Upper lobe of right lung (tissue), 1 donor: ENCODE data around the gene SCAF11. TPM values are rescaled to one million over a fixed set of nuclear protein-coding genes. Genes with fewer than 3 reads are reported as not detected.

Experiments
- ATAC-seq: fragments of 200-7000 bp; cut with Tn5 transposase; one replicate; pipeline ENCODE4 v1.9.1; 2020; ENCODE audit warnings: mild to moderate bottlenecking, moderate library complexity
- DNase-seq: peaks from one replicate; pipeline ENCODE4 v3.0.0-alpha.2; 2020
- H3K27ac ChIP-seq: fragments of 200-600 bp; one replicate; pipeline ENCODE4 v1.8.0; 2022
- H3K27me3 ChIP-seq: fragments of 200-600 bp; one replicate; pipeline ENCODE4 v1.8.0; 2022; ENCODE audit warnings: mild to moderate bottlenecking
- H3K36me3 ChIP-seq: fragments of 200-600 bp; one replicate; pipeline ENCODE4 v1.8.0; 2022
- H3K4me1 ChIP-seq: fragments of 200-600 bp; one replicate; pipeline ENCODE4 v1.8.0; 2022
- H3K4me3 ChIP-seq: fragments of 200-600 bp; one replicate; pipeline ENCODE4 v1.8.0; 2022; ENCODE audit warnings: mild to moderate bottlenecking
- H3K9me3 ChIP-seq: fragments of 200-600 bp; one replicate; pipeline ENCODE4 v1.8.0; 2022
- intact Hi-C: fragments of 100-400 bp; cut with DNase I; formaldehyde crosslinking; loops from one replicate; pipeline ENCODE4 v1.11.0; 2022
- total RNA-seq: library from RNA; stranded (reverse); fragmentation: NEBNext Ultra II Directional; extraction: Animal tissue kit (Norgen Biotek cat#: 25700); gene quantifications from one replicate; pipeline ENCODE4 v1.2.1, GENCODE V29; 2021
- TF ChIP-seq, protein P1 (sequence below): fragments of 200-600 bp; IDR thresholded peaks from one replicate; pipeline ENCODE4 v1.8.0; 2022; ENCODE audit warnings: antibody characterized with exemption
- donor health status: DM: no; HTN: yes; CAD: no; lungs with severe emphysema.

The SCAF11 gene
- total RNA-seq, 1 donor from 2014 or later = 119 TPM

DNA sequence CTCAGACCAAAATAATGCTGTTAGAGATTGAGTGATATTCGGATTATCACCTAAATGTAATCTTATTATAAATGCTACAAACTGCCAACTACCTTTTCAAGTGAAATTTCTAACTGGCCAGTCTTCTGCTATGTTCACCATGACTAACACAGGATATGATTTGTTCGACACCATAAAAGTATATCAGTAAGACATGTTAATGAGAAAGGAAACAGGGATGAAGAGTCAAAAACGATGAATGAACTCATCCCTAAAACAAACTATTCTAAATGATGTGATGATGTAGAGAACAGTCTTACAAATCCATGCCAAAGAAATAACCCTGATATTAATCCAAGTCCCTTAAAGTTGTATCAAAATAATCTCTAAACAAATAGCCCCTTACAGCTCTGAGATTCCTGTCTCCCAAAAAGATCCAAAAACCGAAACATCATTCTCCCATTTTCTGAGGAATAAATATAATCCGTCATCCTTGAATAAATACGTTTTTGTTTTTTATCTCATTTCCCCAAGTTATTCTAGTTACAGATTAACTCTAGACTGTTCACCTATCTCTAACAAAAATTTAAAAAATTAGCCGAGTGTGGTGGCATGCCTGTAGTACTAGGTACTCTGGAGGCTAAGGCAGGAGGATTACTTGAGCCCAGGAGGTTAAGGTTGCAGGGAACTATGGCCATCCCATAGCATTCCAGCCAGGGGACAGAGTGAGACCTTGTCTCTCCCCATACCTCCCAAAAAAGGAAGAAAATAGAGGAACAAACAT is 9.1 kb downstream of the SCAF11 start:
- intact Hi-C loops = no loop called here
- Histone ChIP-seq H3K4me1 (peaks cover 55% of the 10 kb centered on the region), H3K27ac (no peak overlapping the region), H3K27me3 (no peaks in the 10 kb centered on the region), H3K9me3 (no peaks in the 10 kb centered on the region), H3K36me3 (no peaks in the 10 kb centered on the region), H3K4me3 (no peak overlapping the region)
- DNase-seq (no peak), ATAC-seq (no peak)
- TF ChIP-seq, protein P1, sequence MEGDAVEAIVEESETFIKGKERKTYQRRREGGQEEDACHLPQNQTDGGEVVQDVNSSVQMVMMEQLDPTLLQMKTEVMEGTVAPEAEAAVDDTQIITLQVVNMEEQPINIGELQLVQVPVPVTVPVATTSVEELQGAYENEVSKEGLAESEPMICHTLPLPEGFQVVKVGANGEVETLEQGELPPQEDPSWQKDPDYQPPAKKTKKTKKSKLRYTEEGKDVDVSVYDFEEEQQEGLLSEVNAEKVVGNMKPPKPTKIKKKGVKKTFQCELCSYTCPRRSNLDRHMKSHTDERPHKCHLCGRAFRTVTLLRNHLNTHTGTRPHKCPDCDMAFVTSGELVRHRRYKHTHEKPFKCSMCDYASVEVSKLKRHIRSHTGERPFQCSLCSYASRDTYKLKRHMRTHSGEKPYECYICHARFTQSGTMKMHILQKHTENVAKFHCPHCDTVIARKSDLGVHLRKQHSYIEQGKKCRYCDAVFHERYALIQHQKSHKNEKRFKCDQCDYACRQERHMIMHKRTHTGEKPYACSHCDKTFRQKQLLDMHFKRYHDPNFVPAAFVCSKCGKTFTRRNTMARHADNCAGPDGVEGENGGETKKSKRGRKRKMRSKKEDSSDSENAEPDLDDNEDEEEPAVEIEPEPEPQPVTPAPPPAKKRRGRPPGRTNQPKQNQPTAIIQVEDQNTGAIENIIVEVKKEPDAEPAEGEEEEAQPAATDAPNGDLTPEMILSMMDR = no peak

DNA sequence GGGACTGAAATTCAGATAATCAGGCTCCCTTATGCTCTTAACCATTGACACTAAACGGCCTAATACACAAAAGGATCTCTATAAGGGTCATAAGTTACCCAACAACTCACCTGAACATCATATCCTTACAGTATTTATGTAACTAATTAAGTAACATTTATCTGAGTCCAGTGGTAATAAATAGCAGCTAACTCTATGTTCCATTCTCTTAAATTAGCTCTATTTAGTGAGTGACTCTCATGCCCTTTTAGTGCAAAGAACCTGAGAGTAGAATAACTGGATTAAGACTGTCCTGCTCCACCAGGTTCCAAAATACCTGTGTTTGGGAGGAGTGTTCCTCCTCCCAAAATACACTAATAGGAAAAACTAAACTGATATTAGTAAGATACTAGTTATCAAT is 9.8 kb downstream of the SCAF11 start:
- Histone ChIP-seq H3K36me3 (no peaks in the 10 kb centered on the region), H3K27me3 (no peaks in the 10 kb centered on the region), H3K27ac (no peak overlapping the region), H3K9me3 (no peaks in the 10 kb centered on the region), H3K4me1 (peaks cover 48% of the 10 kb centered on the region), H3K4me3 (no peak overlapping the region)
- TF ChIP-seq, protein P1 = no peak
- intact Hi-C loops = no loop called here
- DNase-seq = no peak
- no peak for ATAC-seq

DNA sequence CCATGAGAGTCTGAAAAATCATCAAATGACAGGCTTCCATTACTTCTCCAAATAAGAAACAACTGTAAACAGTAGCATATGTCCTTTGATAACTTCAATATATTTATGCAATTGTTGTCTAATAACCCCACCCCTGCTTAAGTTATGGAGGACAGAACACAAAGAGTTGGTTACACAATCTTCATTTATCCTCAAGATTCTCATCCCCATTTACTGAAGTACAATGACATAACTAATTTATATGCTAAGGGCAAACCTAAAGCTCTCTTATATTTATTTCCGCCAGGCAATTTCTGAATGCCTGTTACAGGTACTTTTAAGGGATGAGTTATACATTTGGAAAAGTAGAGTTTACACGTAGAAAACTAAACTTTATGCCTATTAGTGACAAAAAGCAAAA is 12.3 kb downstream of the SCAF11 start:
- H3K27ac ChIP-seq = no peak overlapping the region
- DNase-seq (no peak), ATAC-seq (no peak)
- H3K9me3 ChIP-seq = no peaks in the 10 kb centered on the region
- H3K36me3 ChIP-seq = no peaks in the 10 kb centered on the region
- TF ChIP-seq, protein P1 = no peak
- intact Hi-C loops = no loop called here
- H3K4me1 ChIP-seq = peaks cover 56% of the 10 kb centered on the region
- no peak overlapping the region for H3K4me3 ChIP-seq
- no peaks in the 10 kb centered on the region for H3K27me3 ChIP-seq

DNA sequence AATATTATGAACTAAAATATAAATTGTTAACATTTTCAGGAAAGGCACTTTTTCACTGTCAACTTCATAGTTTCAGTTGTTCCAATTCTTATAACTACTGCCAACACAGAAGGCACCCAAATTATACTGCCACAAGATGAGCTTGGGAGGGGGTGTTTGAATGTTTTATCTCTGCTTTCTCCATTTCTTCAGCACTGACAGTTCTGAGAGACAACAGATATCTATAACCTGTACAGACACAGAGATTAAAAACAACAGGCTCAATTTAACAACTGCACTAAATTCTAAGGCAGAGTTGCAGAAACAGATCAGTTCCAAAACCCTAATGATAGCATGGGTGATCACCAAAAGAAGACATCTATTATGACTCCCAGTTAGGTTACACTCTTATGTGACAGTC is 12.8 kb downstream of the SCAF11 start:
- H3K4me3 ChIP-seq = no peak overlapping the region
- no peak for DNase-seq
- intact Hi-C loops = no loop called here
- H3K9me3 ChIP-seq = no peaks in the 10 kb centered on the region
- ATAC-seq = no peak
- peaks cover 59% of the 10 kb centered on the region for H3K4me1 ChIP-seq
- H3K27ac ChIP-seq = no peak overlapping the region
- TF ChIP-seq, protein P1 = no peak
- no peaks in the 10 kb centered on the region for H3K36me3 ChIP-seq
- no peaks in the 10 kb centered on the region for H3K27me3 ChIP-seq

DNA sequence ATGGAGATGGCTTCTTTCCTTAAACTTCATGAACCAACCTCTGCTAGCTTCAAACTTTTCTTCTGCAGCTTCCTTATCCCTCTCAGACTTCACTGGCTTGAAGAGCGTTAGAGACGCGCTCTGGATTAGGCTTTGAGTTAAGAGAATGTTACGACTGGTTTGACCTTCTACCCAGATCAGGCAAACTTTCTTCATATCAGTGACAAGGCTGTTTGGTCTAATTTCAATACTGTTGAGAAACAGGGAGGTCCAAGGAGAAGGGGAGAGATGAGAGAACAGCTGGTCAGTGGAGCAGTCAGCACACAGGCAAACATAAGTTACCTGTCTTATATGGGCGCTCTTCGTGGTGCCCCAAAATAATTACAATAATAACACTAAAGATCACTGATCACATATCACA is 14.9 kb downstream of the SCAF11 start:
- no peak for DNase-seq
- TF ChIP-seq, protein P1 = no peak
- no peaks in the 10 kb centered on the region for H3K36me3 ChIP-seq
- no peak overlapping the region for H3K4me3 ChIP-seq
- peaks cover 58% of the 10 kb centered on the region for H3K4me1 ChIP-seq
- no peaks in the 10 kb centered on the region for H3K9me3 ChIP-seq
- H3K27ac ChIP-seq = no peak overlapping the region
- intact Hi-C loops = no loop called here
- ATAC-seq = no peak
- no peaks in the 10 kb centered on the region for H3K27me3 ChIP-seq
